PFSK-1 (cell line): Measurements from ENCODE around the gene ABCC3.

Experiments used
- FOXP2 ChIP-seq: optimal IDR thresholded peaks from 2 replicates; pipeline ENCODE3; 2011; ENCODE audit warnings: borderline replicate concordance, control low read depth, inconsistent platforms; ENCODE audit not compliant: insufficient read depth; ENCODE audit errors: extremely low read length, extremely low read depth
- POLR2AphosphoS5 ChIP-seq: IDR thresholded peaks from 2 replicates; pipeline ENCODE4 v1.6.1; 2012; ENCODE audit warnings: low read depth, mild to moderate bottlenecking, control low read depth, low read length, moderate library complexity
- SIN3A ChIP-seq: IDR thresholded peaks from 2 replicates; pipeline ENCODE4 v1.6.1; 2012; ENCODE audit warnings: mild to moderate bottlenecking, low read length, moderate library complexity, borderline replicate concordance; ENCODE audit not compliant: insufficient read depth
- TAF1 ChIP-seq: IDR thresholded peaks from 2 replicates; pipeline ENCODE4 v1.6.1; 2012; ENCODE audit warnings: low read length, control low read depth, borderline replicate concordance; ENCODE audit not compliant: insufficient read depth
- TF ChIP-seq, protein P1 (sequence below), 2 experiments: IDR thresholded peaks; 2 replicates each; pipeline versions ENCODE4 v1.6.1 to v1.8.0; 2011 to 2012; ENCODE audit warnings: low read depth in 2 of 2, low read length in 2 of 2, control low read depth in 1 of 2, inconsistent platforms in 1 of 2, mild to moderate bottlenecking in 1 of 2, moderate library complexity in 1 of 2; ENCODE audit not compliant: insufficient read depth in 1 of 2

The ABCC3 gene

DNA sequence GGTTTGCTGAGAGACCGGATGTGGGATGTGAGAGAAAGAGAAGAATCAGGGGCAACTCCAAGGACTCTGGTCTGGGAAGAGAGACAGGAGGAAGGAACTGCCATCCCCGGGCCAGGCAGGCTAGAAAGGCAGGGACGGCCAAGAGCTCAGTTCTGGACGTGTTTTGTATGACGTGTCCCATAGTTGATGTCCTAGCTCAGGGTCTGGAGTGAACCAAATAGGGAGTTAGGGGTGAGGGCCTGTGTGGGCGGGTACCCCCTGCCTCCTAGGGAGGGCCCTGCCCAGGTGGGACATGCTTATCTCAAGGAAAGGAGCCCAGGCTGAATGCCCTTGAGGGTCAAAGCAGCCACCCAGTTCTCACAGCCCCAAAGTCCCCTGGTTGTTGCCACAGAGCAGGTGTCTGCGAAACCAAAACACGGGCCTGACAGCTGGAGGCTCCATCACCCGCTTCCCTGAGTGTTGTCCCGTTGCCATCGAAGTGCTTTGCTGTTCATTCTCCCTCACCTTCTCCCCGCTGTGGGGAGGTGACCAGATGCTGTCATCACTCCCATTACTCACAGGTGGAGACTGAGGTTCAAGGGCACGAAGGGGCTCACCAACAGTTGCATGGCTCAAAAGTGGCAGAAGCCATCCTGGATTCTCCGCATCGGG, 7.5 kb downstream of the ABCC3 start:
- TF ChIP-seq, protein P1, sequence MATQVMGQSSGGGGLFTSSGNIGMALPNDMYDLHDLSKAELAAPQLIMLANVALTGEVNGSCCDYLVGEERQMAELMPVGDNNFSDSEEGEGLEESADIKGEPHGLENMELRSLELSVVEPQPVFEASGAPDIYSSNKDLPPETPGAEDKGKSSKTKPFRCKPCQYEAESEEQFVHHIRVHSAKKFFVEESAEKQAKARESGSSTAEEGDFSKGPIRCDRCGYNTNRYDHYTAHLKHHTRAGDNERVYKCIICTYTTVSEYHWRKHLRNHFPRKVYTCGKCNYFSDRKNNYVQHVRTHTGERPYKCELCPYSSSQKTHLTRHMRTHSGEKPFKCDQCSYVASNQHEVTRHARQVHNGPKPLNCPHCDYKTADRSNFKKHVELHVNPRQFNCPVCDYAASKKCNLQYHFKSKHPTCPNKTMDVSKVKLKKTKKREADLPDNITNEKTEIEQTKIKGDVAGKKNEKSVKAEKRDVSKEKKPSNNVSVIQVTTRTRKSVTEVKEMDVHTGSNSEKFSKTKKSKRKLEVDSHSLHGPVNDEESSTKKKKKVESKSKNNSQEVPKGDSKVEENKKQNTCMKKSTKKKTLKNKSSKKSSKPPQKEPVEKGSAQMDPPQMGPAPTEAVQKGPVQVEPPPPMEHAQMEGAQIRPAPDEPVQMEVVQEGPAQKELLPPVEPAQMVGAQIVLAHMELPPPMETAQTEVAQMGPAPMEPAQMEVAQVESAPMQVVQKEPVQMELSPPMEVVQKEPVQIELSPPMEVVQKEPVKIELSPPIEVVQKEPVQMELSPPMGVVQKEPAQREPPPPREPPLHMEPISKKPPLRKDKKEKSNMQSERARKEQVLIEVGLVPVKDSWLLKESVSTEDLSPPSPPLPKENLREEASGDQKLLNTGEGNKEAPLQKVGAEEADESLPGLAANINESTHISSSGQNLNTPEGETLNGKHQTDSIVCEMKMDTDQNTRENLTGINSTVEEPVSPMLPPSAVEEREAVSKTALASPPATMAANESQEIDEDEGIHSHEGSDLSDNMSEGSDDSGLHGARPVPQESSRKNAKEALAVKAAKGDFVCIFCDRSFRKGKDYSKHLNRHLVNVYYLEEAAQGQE (IDR thresholded peaks at IDR 0.05; ENCODE audit: insufficient read depth in 1 of 2, low read depth in 2 of 2, low read length in 2 of 2) = no peak
- TF ChIP-seq TAF1 = no peak

DNA sequence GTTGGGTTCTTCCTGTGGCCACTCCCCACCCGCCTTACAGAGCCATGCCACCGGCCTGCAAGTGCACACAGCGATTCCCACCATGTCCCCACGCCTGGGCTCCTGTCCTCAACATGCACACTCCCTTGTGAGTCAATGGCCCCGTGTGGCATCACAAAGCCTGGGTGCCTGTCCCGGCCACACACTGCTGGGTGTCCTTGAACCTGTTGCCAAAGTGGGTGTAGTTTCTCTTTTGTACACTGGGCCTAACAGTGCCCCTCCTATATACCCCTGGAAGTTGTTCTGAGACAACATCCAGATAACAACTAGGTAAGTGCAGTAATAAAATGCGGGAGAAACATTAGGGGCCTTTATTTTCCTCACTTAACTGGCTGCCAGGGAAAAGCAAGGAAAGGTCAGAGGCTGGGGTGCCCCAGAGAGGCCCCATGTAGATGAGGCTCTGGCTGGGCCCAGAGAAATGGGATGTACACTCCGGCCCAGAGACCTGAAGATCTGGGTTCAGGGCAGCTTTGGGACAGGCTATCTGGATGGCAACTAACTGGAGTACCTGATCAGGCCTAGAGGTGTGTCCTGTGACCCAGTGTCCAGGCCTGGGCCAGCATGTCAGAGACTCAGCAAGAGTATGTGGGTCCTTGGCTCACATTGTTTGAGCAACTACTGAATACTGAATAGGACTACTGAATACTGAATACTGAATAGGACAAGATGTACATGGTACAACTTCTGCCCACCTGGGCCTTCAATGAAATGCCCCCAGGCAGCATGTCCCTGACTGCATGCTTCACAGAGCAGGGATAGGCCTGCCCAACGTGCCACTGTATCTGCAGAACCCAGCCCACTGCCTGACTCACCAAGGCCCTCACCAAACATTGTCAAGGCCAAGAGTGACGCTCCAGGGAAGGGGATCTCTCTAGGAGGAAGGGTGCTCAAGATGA, 8.3 kb downstream of the ABCC3 start:
- TF ChIP-seq SIN3A = no peak
- no peak for TF ChIP-seq POLR2AphosphoS5

DNA sequence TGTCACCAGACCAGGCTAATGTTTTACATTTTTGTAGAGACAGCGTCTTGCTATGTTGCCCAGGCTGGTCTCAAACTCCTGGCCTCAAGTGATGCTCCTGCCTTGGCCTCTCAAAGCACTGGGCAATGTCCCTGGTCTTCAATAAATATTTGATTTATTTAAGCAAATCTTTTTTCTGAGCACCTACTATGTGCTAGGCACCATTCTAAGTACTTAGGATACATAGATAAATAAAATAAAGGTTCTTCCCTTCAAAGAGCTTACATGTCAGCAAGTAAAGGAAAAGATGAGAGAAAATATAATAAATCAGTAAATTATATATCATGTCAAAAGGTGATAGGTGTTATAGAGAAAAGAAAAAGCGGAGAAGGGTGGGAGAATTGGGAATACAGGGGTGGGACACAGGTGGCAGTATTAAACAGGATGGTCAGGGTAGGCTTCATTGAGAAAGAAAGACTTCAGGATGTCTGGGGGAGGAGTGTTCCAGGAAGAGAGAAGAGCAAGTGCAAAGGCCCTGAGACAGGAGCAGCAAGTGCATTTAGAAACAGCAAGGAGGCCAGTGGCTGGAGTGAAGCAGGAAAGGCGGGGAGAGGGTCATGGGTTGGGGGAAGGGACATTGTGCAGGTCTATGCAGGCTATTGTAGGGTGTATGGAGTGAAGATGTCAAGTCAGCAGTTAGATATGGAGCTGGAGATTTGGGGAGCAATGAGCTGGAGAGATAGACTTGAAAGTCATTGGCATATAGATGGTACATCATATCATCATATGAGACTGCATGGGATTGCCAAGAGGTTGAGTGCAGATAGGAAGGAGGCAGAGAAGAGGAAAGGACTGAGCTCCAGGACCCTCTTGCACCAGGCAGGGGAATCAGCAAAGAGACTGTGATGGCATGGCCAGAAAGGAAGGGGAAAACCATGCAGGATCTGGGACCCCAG, 11.3 kb downstream of the ABCC3 start:
- TF ChIP-seq TAF1 = no peak
- no peak for TF ChIP-seq FOXP2
- TF ChIP-seq SIN3A = no peak
- TF ChIP-seq POLR2AphosphoS5 = no peak
- TF ChIP-seq, protein P1 (IDR thresholded peaks at IDR 0.05; ENCODE audit: insufficient read depth in 1 of 2, low read depth in 2 of 2, low read length in 2 of 2) = no peak

DNA sequence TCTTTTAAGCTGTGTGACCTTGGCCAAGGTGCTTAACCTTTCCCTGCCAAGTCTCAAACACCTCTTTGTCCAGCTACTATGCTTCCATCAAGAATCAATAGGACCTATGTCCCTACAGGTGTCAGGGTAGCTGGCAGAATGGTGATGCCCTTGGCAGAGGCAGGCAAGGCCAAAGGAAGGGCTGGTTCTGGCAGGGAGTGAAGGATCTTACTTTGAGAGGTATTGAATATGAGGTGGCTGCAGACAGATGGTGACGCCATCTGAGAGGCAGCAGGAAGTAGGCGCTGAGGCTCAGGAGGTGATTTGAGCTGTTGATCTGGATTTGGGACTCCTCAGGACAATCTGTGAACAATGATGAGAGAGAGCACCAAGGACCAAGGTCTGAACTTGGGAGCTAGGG, 12.5 kb downstream of the ABCC3 start:
- TF ChIP-seq SIN3A (no peak), TAF1 (no peak), POLR2AphosphoS5 (no peak), FOXP2 (no peak)
- TF ChIP-seq, protein P1 (IDR thresholded peaks at IDR 0.05; ENCODE audit: insufficient read depth in 1 of 2, low read depth in 2 of 2, low read length in 2 of 2) = no peak
